ENCODE results near the gene SGCD. TPM values are rescaled to one million over a fixed set of nuclear protein-coding genes. Genes with fewer than 3 reads are reported as not detected.

SGCD gene
- total and polyA plus RNA-seq, 4 donors: 7.8 to 32.5 (median 24.9) TPM

DNA sequence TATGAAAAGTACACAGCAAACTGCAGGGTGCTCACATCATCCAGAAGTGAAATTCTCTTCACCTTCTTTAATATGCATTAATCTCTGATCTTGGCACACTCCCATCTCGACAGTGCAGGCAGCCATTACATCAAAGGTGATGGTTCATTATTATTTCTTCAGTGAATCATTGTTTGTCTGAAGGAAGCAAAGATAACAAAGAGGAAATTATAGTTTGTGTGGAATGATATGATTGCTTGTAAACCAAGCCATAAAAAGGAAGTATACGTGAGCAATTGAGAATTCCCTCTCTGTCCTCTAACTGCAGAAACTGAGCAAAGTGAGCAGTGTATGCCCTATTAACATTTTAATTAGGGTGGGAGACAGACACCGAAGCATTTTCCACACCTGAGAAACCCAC, 351.5 kb downstream of the SGCD start:
- no CpG with 5 or more reads among the region's 3 CpGs for WGBS (ENCODE audit: insufficient coverage)
- no peak overlapping the region for H3K4me3 ChIP-seq (ENCODE audit: low read depth, low read length)

DNA sequence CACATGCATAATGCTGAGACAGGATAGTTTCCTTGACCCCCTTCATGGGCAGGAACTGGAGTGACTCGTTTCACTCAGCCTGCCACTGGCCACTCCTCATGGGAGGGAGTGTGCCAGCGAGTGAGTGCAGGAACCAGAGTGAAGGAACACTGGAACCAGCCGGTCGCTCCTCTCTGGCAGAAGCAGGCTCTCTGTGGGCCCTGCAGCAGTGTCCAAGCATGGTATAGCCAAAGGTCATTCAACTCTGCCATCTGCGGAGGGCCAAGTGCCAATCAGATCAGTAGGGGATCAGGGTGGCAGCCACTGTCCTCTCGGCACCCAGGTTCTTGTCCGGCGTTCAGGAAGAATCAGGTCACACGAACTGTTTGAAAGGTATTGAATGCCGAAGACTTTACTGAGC, 353.9 kb downstream of the SGCD start:
- no peak for DNase-seq (ENCODE audit: low read depth in 4 of 6, low spot score in 6 of 6)
- Histone ChIP-seq H3K4me1 (ENCODE audit: control insufficient read depth, insufficient read depth, low read length) (peaks cover 5% of the 10 kb centered on the region), H3K36me3 (ENCODE audit: control insufficient read depth, insufficient read depth, low read length) (no peaks in the 10 kb centered on the region), H3K27me3 (ENCODE audit: control insufficient read depth, insufficient read depth, low read length) (no peaks in the 10 kb centered on the region), H3K27ac (ENCODE audit: low read depth, low read length) (no peak overlapping the region), H3K4me3 (ENCODE audit: low read depth, low read length) (no peak overlapping the region), H3K9me3 (ENCODE audit: control insufficient read depth, insufficient read depth, low read length) (no peaks in the 10 kb centered on the region)
- WGBS (ENCODE audit: insufficient coverage): 94% methylated on average over 10 of the region's 10 CpGs

More for the DNA sequence above, 351.5 kb downstream of the SGCD start:
- no peak for DNase-seq (ENCODE audit: low read depth in 4 of 6, low spot score in 6 of 6)
- Histone ChIP-seq H3K27me3 (ENCODE audit: control insufficient read depth, insufficient read depth, low read length) (no peaks in the 10 kb centered on the region), H3K9me3 (ENCODE audit: control insufficient read depth, insufficient read depth, low read length) (no peaks in the 10 kb centered on the region), H3K27ac (ENCODE audit: low read depth, low read length) (no peak overlapping the region), H3K36me3 (ENCODE audit: control insufficient read depth, insufficient read depth, low read length) (no peaks in the 10 kb centered on the region), H3K4me1 (ENCODE audit: control insufficient read depth, insufficient read depth, low read length) (peaks cover 5% of the 10 kb centered on the region)

DNA sequence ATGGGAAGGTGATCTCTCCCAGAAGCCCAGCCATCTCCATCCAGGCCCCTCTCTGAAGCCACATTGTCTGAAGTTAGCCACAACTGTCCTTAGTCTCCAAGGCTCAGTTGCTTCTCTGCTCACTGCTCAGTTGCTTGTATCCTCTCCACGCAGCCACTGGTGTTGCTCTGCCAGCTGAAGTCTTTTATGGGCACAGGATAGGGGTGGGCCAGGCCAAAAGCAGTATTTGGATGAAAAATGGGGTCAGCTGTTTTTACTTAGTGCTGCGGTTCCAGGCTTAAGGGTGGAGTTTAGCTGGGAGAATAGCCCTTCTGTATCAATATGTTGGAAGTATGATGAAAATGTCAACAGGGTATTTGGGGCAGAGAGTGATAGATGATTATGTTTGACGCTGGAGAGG, 354.3 kb downstream of the SGCD start:
- Histone ChIP-seq H3K27me3 (ENCODE audit: control insufficient read depth, insufficient read depth, low read length) (no peaks in the 10 kb centered on the region), H3K4me3 (ENCODE audit: low read depth, low read length) (no peak overlapping the region), H3K4me1 (ENCODE audit: control insufficient read depth, insufficient read depth, low read length) (peaks cover 2% of the 10 kb centered on the region), H3K27ac (ENCODE audit: low read depth, low read length) (no peak overlapping the region), H3K9me3 (ENCODE audit: control insufficient read depth, insufficient read depth, low read length) (no peaks in the 10 kb centered on the region), H3K36me3 (ENCODE audit: control insufficient read depth, insufficient read depth, low read length) (no peaks in the 10 kb centered on the region)
- WGBS (ENCODE audit: insufficient coverage): 88% methylated on average over 2 of the region's 3 CpGs
- DNase-seq (ENCODE audit: low read depth in 4 of 6, low spot score in 6 of 6): no peak

DNA sequence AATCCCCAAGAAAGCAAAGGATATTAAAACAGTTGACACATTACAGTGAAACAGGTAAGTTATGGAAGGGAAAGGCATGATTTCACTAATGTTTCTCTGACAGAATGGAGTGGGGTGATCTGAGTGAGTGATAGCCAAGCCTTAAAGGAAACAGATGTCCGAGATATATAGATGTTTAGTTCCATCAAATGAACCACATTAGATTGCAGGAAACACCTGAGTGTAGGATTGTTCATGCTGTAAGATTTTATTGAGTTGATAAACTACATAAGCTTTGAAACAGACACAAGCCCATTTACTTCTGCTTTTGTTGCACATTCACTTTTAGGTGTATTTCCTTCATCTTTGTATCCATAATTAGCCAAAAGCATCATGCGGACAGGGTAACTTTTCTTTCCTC, 356.0 kb downstream of the SGCD start:
- no peaks in the 10 kb centered on the region for H3K9me3 ChIP-seq (ENCODE audit: control insufficient read depth, insufficient read depth, low read length)
- DNase-seq (ENCODE audit: low read depth in 4 of 6, low spot score in 6 of 6): no peak
- WGBS (ENCODE audit: insufficient coverage): no CpG with 5 or more reads among the region's 2 CpGs
- H3K27me3 ChIP-seq (ENCODE audit: control insufficient read depth, insufficient read depth, low read length): no peaks in the 10 kb centered on the region
- H3K4me1 ChIP-seq (ENCODE audit: control insufficient read depth, insufficient read depth, low read length): no peaks in the 10 kb centered on the region
- no peak overlapping the region for H3K4me3 ChIP-seq (ENCODE audit: low read depth, low read length)
- H3K27ac ChIP-seq (ENCODE audit: low read depth, low read length): no peak overlapping the region
- no peaks in the 10 kb centered on the region for H3K36me3 ChIP-seq (ENCODE audit: control insufficient read depth, insufficient read depth, low read length)

DNA sequence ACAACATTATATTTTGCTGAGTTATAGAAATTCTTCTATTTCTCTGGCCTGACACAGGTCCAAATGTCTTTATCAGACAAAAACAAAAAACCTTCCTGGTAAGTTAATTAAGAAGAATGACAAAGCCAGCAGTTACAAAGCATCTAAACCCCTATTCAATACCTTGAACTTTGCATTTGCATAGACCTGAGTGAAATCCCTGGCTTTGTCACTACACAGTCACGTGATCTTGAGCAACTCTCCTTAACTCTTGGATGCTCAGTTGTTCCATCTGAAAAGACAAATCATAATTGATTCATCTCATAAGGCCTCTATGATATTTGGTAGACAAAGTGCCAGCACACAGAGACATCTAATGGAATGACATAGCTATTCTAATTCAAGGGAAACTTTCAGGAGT, 356.5 kb downstream of the SGCD start:
- WGBS (ENCODE audit: insufficient coverage): 60% methylated on average over 1 of the region's 1 CpG
- H3K4me3 ChIP-seq (ENCODE audit: low read depth, low read length): no peak overlapping the region
- no peak for DNase-seq (ENCODE audit: low read depth in 4 of 6, low spot score in 6 of 6)
- no peaks in the 10 kb centered on the region for H3K9me3 ChIP-seq (ENCODE audit: control insufficient read depth, insufficient read depth, low read length)
- no peak overlapping the region for H3K27ac ChIP-seq (ENCODE audit: low read depth, low read length)
- H3K36me3 ChIP-seq (ENCODE audit: control insufficient read depth, insufficient read depth, low read length): no peaks in the 10 kb centered on the region
- H3K4me1 ChIP-seq (ENCODE audit: control insufficient read depth, insufficient read depth, low read length): no peaks in the 10 kb centered on the region
- no peaks in the 10 kb centered on the region for H3K27me3 ChIP-seq (ENCODE audit: control insufficient read depth, insufficient read depth, low read length)

DNA sequence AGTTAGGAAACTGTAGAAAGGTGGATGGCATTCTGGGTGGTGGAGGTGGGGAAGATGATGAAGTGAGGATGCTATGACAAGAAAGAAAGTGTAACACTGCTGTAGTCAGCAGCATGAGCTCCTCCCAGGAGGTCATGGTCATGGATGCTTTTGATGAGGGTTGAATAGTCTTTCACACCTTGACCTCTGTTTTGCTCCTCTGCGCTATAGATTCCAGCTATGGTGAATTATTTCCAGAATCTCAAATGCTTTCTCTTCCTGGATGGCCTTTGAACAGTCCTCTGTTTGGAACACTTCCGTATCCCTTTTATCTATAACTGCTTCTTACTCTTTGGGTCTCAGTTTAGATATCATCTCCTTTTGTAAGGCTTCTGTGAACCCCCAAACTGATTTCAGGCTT, 357.3 kb downstream of the SGCD start:
- Histone ChIP-seq H3K36me3 (ENCODE audit: control insufficient read depth, insufficient read depth, low read length) (no peaks in the 10 kb centered on the region), H3K9me3 (ENCODE audit: control insufficient read depth, insufficient read depth, low read length) (no peaks in the 10 kb centered on the region), H3K27ac (ENCODE audit: low read depth, low read length) (no peak overlapping the region), H3K4me3 (ENCODE audit: low read depth, low read length) (no peak overlapping the region), H3K4me1 (ENCODE audit: control insufficient read depth, insufficient read depth, low read length) (no peaks in the 10 kb centered on the region), H3K27me3 (ENCODE audit: control insufficient read depth, insufficient read depth, low read length) (no peaks in the 10 kb centered on the region)
- WGBS (ENCODE audit: insufficient coverage): 90% methylated on average over 2 of the region's 2 CpGs
- no peak for DNase-seq (ENCODE audit: low read depth in 4 of 6, low spot score in 6 of 6)

DNA sequence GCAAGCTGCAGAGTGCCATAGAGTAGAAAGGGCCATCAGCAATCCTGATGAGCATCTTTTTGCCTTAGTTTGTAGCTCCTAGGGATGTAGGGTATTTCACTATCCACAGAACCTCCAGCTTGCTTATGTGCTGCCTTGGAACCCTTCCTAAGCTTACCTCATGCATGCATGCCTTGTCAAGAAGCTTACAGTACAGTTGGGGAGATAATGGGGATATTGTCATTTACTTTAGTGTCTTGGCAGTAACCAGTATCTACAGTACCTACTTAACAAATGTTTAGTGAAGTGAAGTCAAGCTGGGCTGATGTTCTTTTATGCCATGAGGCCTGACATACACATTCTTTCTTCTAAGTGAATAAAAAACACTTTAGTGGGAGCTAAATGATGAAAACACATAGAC, 358.5 kb downstream of the SGCD start:
- H3K36me3 ChIP-seq (ENCODE audit: control insufficient read depth, insufficient read depth, low read length): no peaks in the 10 kb centered on the region
- H3K9me3 ChIP-seq (ENCODE audit: control insufficient read depth, insufficient read depth, low read length): no peaks in the 10 kb centered on the region
- peak in 2 of 6 donors; percentile 36 to 67 for DNase-seq (ENCODE audit: low read depth in 4 of 6, low spot score in 6 of 6)
- no peak overlapping the region for H3K4me3 ChIP-seq (ENCODE audit: low read depth, low read length)
- H3K27ac ChIP-seq (ENCODE audit: low read depth, low read length): no peak overlapping the region
- no peaks in the 10 kb centered on the region for H3K4me1 ChIP-seq (ENCODE audit: control insufficient read depth, insufficient read depth, low read length)
- H3K27me3 ChIP-seq (ENCODE audit: control insufficient read depth, insufficient read depth, low read length): no peaks in the 10 kb centered on the region

DNA sequence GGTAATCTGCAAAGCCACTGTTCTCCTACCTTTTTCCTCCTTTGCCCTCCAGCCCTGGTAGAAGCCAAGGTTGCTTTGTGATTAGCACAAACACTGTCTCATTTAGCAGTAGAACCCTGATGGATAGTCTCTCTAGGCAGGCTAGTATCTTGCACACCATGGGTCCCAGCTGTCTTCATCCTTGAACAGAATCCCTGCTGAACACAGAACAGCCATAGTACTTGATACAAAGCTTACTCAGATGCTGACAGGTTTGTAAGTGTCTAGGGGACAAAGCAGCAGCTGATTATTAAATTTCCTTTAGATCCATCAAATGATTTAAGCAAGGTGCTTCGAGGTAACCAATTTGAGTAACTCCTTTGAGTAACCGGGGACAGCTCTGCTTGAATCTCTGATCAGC, 359.4 kb downstream of the SGCD start:
- no peak overlapping the region for H3K27ac ChIP-seq (ENCODE audit: low read depth, low read length)
- no peak overlapping the region for H3K4me3 ChIP-seq (ENCODE audit: low read depth, low read length)
- DNase-seq (ENCODE audit: low read depth in 4 of 6, low spot score in 6 of 6): peak in 2 of 6 donors; percentile 23 to 76
- no peaks in the 10 kb centered on the region for H3K27me3 ChIP-seq (ENCODE audit: control insufficient read depth, insufficient read depth, low read length)
- H3K36me3 ChIP-seq (ENCODE audit: control insufficient read depth, insufficient read depth, low read length): no peaks in the 10 kb centered on the region
- WGBS (ENCODE audit: insufficient coverage): 8% methylated on average over 2 of the region's 2 CpGs
- H3K4me1 ChIP-seq (ENCODE audit: control insufficient read depth, insufficient read depth, low read length): no peaks in the 10 kb centered on the region
- no peaks in the 10 kb centered on the region for H3K9me3 ChIP-seq (ENCODE audit: control insufficient read depth, insufficient read depth, low read length)

DNA sequence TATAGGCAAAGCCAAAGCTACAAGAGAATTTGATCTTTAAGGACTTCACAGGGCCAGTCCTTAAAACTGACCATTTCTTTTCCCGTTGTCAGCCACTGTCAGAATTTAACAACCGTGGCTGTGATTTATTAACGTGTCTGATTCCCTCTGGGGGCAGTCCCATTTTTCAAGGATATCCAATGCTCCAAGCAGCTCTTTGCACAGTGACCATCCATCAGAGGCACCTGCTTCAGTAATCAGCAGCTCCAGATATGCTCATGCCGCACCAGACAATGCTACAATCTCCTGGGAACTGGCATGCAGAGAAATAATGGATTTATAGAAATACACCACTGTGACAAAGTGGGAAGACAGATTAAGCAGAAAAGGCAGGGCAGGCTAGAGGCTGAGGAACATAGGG, 359.8 kb downstream of the SGCD start:
- H3K27me3 ChIP-seq (ENCODE audit: control insufficient read depth, insufficient read depth, low read length): no peaks in the 10 kb centered on the region
- peak in 2 of 6 donors; percentile 13 to 85 for DNase-seq (ENCODE audit: low read depth in 4 of 6, low spot score in 6 of 6)
- no peaks in the 10 kb centered on the region for H3K4me1 ChIP-seq (ENCODE audit: control insufficient read depth, insufficient read depth, low read length)
- WGBS (ENCODE audit: insufficient coverage): 18% methylated on average over 3 of the region's 4 CpGs
- no peaks in the 10 kb centered on the region for H3K9me3 ChIP-seq (ENCODE audit: control insufficient read depth, insufficient read depth, low read length)
- H3K36me3 ChIP-seq (ENCODE audit: control insufficient read depth, insufficient read depth, low read length): no peaks in the 10 kb centered on the region
- no peak overlapping the region for H3K4me3 ChIP-seq (ENCODE audit: low read depth, low read length)
- H3K27ac ChIP-seq (ENCODE audit: low read depth, low read length): no peak overlapping the region

DNA sequence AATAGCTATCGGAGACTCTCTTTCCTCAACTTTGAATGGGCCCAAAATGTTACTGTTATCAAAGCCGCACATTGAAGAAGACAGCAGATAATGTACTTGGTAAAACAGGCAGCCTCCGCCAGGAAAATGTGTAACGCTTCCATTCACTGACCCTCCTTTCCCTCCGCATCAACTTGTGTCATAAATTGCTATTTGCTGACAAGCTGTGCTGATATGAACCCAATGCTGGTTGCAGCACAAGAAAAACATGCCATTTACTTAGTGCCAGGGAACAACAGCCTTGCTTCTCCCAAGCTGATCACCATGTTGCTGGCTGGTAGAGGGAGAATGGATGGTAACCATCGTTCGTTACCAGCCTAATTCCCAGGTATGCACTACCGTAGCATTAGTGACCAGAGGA, 360.6 kb downstream of the SGCD start:
- Histone ChIP-seq H3K9me3 (ENCODE audit: control insufficient read depth, insufficient read depth, low read length) (no peaks in the 10 kb centered on the region), H3K27ac (ENCODE audit: low read depth, low read length) (no peak overlapping the region), H3K27me3 (ENCODE audit: control insufficient read depth, insufficient read depth, low read length) (no peaks in the 10 kb centered on the region), H3K4me1 (ENCODE audit: control insufficient read depth, insufficient read depth, low read length) (no peaks in the 10 kb centered on the region), H3K4me3 (ENCODE audit: low read depth, low read length) (no peak overlapping the region), H3K36me3 (ENCODE audit: control insufficient read depth, insufficient read depth, low read length) (no peaks in the 10 kb centered on the region)
- no peak for DNase-seq (ENCODE audit: low read depth in 4 of 6, low spot score in 6 of 6)
- WGBS (ENCODE audit: insufficient coverage): 36% methylated on average over 5 of the region's 8 CpGs
